ENCODE measurements around the gene SPATA24. TPM values are rescaled to one million over a fixed set of nuclear protein-coding genes. Genes with fewer than 3 reads are reported as not detected.

Gene SPATA24
- total RNA-seq, 1 experiment from 2014 or later = 3.1 TPM

GRCh38 chr5:139390639-139391569 lies 13.0 kb downstream of the SPATA24 start:
- ChIA-PET RAD21 (ENCODE audit: low non-redundant PET in 1 of 2, low total read pairs in 2 of 2, uncharacterized antibody in 2 of 2, unreplicated experiment in 2 of 2) (interaction anchor here in 1 of 2 experiments (0.9 kb wide), 1 partner anchor 17 kb away, joined by 3 read pairs; no protein-coding TSS in a partner anchor), CTCF (interaction anchor here (0.7 to 3.2 kb wide), 6 partner anchors 11 to 140 kb away, joined by 3 to 10 read pairs (median 4); partner anchors contain the start of genes PAIP2 and SPATA24), POLR2A (interaction anchor here (0.6 to 1.2 kb wide), 7 partner anchors 17 to 844 kb away, joined by 3 to 5 read pairs (median 4); partner anchors contain the start of gene PAIP2)
- H4K20me1 ChIP-seq (ENCODE audit: insufficient read depth) = no peaks in the 10 kb centered on the region
- DNase-seq (ENCODE audit: low read depth, low spot score) = no peak
- BruUV-seq (replicated peaks) = no TSS peak
- H3K79me2 ChIP-seq (ENCODE audit: insufficient read depth, low read length) = peaks cover 8% of the 10 kb centered on the region; the same call in 1 of the 2 replicates
- peak overlapping the region; percentile 89 for H3K9ac ChIP-seq (ENCODE audit: low read length)
- H3K27ac ChIP-seq (ENCODE audit: low read depth, low read length) = peak overlapping the region; percentile 82
- H3K4me1 ChIP-seq (ENCODE audit: control insufficient read depth in 1 of 2, insufficient read depth in 2 of 2, low read length in 2 of 2) = peaks cover 15 to 47% of the 10 kb centered on the region in 2 experiments
- H2AFZ ChIP-seq (ENCODE audit: low read depth, low read length, poor library complexity, severe bottlenecking) = no peak overlapping the region
- H3K9me3 ChIP-seq (ENCODE audit: control insufficient read depth in 1 of 2, insufficient read depth in 1 of 2, low read depth in 1 of 2, low read length in 2 of 2) = no peaks in the 10 kb centered on the region
- no peak for ATAC-seq
- H3K9me2 ChIP-seq (ENCODE audit: insufficient read depth) = no peaks in the 10 kb centered on the region
- peak overlapping the region; percentile 65 to 79 for H3K4me3 ChIP-seq (replicated peaks in 1 of 2; ENCODE audit: low read depth in 1 of 2, low read length in 2 of 2)
- peak overlapping the region; percentile 87 for H3K4me2 ChIP-seq (ENCODE audit: low read length)
- no peaks in the 10 kb centered on the region for H3K36me3 ChIP-seq (ENCODE audit: control insufficient read depth in 1 of 2, insufficient read depth in 2 of 2, low read length in 2 of 2)
- H3K27me3 ChIP-seq (ENCODE audit: insufficient read depth, low read length) = no peaks in the 10 kb centered on the region
- no peak for TF ChIP-seq ZNF274 (IDR thresholded peaks at IDR 0.05; ENCODE audit: low read depth, low read length)
- TF ChIP-seq ZFX (IDR thresholded peaks at IDR 0.05) = no peak
- no peak for TF ChIP-seq JUND (IDR thresholded peaks at IDR 0.05)
- TF ChIP-seq ZBTB33 (IDR thresholded peaks at IDR 0.05; ENCODE audit: extremely low read depth, insufficient replicate concordance, low read length) = no peak
- TF ChIP-seq, protein P1, sequence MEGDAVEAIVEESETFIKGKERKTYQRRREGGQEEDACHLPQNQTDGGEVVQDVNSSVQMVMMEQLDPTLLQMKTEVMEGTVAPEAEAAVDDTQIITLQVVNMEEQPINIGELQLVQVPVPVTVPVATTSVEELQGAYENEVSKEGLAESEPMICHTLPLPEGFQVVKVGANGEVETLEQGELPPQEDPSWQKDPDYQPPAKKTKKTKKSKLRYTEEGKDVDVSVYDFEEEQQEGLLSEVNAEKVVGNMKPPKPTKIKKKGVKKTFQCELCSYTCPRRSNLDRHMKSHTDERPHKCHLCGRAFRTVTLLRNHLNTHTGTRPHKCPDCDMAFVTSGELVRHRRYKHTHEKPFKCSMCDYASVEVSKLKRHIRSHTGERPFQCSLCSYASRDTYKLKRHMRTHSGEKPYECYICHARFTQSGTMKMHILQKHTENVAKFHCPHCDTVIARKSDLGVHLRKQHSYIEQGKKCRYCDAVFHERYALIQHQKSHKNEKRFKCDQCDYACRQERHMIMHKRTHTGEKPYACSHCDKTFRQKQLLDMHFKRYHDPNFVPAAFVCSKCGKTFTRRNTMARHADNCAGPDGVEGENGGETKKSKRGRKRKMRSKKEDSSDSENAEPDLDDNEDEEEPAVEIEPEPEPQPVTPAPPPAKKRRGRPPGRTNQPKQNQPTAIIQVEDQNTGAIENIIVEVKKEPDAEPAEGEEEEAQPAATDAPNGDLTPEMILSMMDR (IDR thresholded peaks at IDR 0.05 in 2 of 3, conservative IDR thresholded peaks at IDR 0.05 in 1 of 3; ENCODE audit: borderline replicate concordance in 1 of 3, insufficient read depth in 1 of 3, low read depth in 2 of 3, low read length in 2 of 3) = no peak
- intact Hi-C loops (cut with micrococcal nuclease) = loop anchor here (5.0 kb wide), 1 partner anchor 814 kb away; the partner anchor contains the start of gene HSPA9
